Measurements from ENCODE around the gene LYRM4. TPM values are rescaled to one million over a fixed set of nuclear protein-coding genes. Genes with fewer than 3 reads are reported as not detected.

LYRM4 gene
- total RNA-seq, 4 donors from 2014 or later = 16.9 to 20.9 (median 18.4) TPM

DNA sequence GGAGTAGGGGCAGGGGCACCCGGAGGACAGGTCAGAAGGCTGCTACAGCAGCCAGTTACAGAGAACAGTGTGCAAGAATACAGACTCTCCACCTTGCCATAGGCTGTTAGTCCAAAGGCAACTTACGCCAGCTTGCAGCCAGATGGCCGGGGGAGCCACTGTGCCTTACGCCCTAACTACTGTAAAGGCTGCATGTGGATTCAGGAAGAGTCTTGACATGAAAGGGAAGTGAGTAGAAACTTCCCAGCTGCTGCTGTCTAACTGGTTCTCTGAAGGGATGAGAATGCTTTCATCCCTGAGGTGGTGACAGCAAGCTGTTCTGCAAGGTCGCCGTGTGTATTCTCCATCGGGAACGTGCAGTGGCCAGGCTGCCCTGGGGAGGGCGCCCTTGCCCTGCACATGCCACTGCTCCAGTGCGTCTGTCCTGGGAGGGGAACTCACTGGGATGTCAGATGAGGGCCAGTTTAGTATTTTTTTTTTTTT, 46.1 kb downstream of the LYRM4 start:
- Histone ChIP-seq H3K4me1 (peaks cover 6 to 28% (median 14%) of the 10 kb centered on the region in 4 donors), H3K27me3 (no peaks in the 10 kb centered on the region), H3K27ac (replicated peaks in 1 of 4) (no peak overlapping the region), H3K9me3 (no peaks in the 10 kb centered on the region), H3K4me3 (no peak overlapping the region), H3K36me3 (peaks cover 0 to 18% (median 6%) of the 10 kb centered on the region in 4 donors)
- no peak for DNase-seq (ENCODE audit: extremely low spot score)
- intact Hi-C loops (cut with DNase I) = no loop called here
- TF ChIP-seq EP300 (IDR thresholded peaks at IDR 0.05) (no peak), POLR2AphosphoS5 (IDR thresholded peaks at IDR 0.05) (peak in 1 of 2 donors; percentile 7), POLR2A (IDR thresholded peaks at IDR 0.05; ENCODE audit: low read depth) (no peak)
- TF ChIP-seq, protein P1, sequence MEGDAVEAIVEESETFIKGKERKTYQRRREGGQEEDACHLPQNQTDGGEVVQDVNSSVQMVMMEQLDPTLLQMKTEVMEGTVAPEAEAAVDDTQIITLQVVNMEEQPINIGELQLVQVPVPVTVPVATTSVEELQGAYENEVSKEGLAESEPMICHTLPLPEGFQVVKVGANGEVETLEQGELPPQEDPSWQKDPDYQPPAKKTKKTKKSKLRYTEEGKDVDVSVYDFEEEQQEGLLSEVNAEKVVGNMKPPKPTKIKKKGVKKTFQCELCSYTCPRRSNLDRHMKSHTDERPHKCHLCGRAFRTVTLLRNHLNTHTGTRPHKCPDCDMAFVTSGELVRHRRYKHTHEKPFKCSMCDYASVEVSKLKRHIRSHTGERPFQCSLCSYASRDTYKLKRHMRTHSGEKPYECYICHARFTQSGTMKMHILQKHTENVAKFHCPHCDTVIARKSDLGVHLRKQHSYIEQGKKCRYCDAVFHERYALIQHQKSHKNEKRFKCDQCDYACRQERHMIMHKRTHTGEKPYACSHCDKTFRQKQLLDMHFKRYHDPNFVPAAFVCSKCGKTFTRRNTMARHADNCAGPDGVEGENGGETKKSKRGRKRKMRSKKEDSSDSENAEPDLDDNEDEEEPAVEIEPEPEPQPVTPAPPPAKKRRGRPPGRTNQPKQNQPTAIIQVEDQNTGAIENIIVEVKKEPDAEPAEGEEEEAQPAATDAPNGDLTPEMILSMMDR (IDR thresholded peaks at IDR 0.05) = peak; percentile 45 to 58 (median 51)
- WGBS = 53% methylated on average over 9 of the region's 10 CpGs

DNA sequence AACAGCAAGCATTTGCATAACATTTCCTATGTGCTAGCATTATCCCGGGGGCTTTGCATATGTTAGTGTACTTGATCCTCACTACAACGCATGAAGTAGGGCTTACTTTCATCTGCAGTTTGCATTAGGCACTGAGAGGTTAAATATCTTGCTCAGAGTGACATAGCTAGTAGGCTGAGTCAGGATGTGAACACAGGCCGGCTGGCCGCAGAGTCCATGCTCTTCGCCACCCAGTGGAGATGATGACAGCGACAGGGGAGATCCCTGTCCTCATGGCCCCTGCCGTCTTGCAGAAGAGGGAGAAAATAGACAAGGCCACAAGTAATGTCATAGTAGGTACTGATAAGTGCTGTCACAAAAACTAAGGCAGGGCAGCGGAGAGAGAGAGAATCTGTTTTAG, 46.9 kb downstream of the LYRM4 start:
- peaks cover 0 to 18% (median 6%) of the 10 kb centered on the region in 4 donors for H3K36me3 ChIP-seq
- 89% methylated on average over 8 of the region's 8 CpGs for WGBS
- TF ChIP-seq EP300 (IDR thresholded peaks at IDR 0.05) (no peak), POLR2A (IDR thresholded peaks at IDR 0.05; ENCODE audit: low read depth) (no peak), POLR2AphosphoS5 (IDR thresholded peaks at IDR 0.05) (no peak)
- TF ChIP-seq, protein P1 (IDR thresholded peaks at IDR 0.05) = no peak
- intact Hi-C loops (cut with DNase I) = no loop called here
- no peaks in the 10 kb centered on the region for H3K9me3 ChIP-seq
- H3K4me1 ChIP-seq = peaks cover 6 to 25% (median 13%) of the 10 kb centered on the region in 4 donors
- DNase-seq (ENCODE audit: extremely low spot score) = no peak
- no peak overlapping the region for H3K4me3 ChIP-seq
- H3K27ac ChIP-seq (replicated peaks in 1 of 4) = no peak overlapping the region
- no peaks in the 10 kb centered on the region for H3K27me3 ChIP-seq

DNA sequence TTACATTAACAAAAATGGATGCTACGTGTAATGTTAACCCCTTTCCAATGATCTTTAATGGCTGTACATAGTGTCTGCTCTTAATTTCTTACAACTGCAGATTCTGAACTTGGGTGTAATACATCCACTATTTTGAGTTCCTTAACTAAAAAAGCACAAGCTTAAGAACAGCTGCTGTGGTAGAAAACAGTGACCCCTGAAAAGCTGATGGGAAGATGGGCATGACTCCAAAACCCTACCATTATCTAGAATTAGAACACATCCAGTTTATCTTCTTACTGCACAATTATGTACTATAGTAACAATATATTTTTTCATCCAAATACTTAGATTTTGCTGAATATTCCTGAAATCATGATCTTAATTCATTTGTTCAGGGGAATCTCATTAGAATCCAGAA, 49.3 kb downstream of the LYRM4 start:
- no peak for DNase-seq (ENCODE audit: extremely low spot score)
- H3K27me3 ChIP-seq = no peaks in the 10 kb centered on the region
- WGBS = 96% methylated on average over 1 of the region's 1 CpG
- peaks cover 0 to 18% (median 6%) of the 10 kb centered on the region in 4 donors for H3K36me3 ChIP-seq
- intact Hi-C loops (cut with DNase I) = no loop called here
- TF ChIP-seq EP300 (IDR thresholded peaks at IDR 0.05) = no peak
- no peak for TF ChIP-seq POLR2AphosphoS5 (IDR thresholded peaks at IDR 0.05)
- no peak for TF ChIP-seq POLR2A (IDR thresholded peaks at IDR 0.05; ENCODE audit: low read depth)
- TF ChIP-seq, protein P1 (IDR thresholded peaks at IDR 0.05) = no peak
- peaks cover 15 to 42% (median 31%) of the 10 kb centered on the region in 4 donors for H3K4me1 ChIP-seq
- H3K9me3 ChIP-seq = no peaks in the 10 kb centered on the region
- no peak overlapping the region for H3K27ac ChIP-seq (replicated peaks in 1 of 4)
- no peak overlapping the region for H3K4me3 ChIP-seq

DNA sequence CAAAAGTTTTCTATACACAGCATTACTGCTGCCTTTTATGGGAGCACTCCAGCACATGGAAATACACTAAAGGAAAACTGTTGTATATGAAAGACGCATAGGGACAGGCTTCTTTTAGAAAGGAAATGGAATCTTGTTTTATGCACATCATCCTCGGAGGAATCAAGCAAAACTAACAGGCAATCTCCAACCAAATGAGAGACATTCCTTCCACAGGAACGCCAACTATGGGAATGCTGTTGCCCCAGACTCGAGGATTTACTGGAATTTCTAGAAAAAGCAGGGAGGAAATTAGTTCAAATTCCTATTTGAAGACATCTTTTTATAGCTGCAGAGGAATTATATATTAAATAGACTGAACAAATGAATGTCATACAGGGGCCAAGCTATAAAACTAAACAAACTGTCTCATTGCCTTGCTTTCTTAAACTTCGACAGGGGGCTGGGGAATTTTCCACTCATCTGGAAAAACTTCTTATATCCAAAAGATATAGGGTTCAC, 52.2 kb downstream of the LYRM4 start:
- intact Hi-C loops (cut with DNase I) = no loop called here
- Histone ChIP-seq H3K27ac (replicated peaks in 1 of 4) (peak overlapping the region; percentile 35 to 76 (median 57)), H3K4me3 (no peak overlapping the region), H3K4me1 (peaks cover 39 to 55% (median 54%) of the 10 kb centered on the region in 4 donors), H3K9me3 (no peaks in the 10 kb centered on the region), H3K27me3 (no peaks in the 10 kb centered on the region), H3K36me3 (peaks cover 0 to 7% (median 5%) of the 10 kb centered on the region in 4 donors)
- 42% methylated on average over 5 of the region's 5 CpGs for WGBS
- TF ChIP-seq POLR2AphosphoS5 (IDR thresholded peaks at IDR 0.05) (no peak), POLR2A (IDR thresholded peaks at IDR 0.05; ENCODE audit: low read depth) (no peak), EP300 (IDR thresholded peaks at IDR 0.05) (no peak)
- TF ChIP-seq, protein P1 (IDR thresholded peaks at IDR 0.05) = no peak
- no peak for DNase-seq (ENCODE audit: extremely low spot score)

Data from esophagus muscularis mucosa (tissue), 4 donors.